ENCODE results near the gene USP47.

DNA sequence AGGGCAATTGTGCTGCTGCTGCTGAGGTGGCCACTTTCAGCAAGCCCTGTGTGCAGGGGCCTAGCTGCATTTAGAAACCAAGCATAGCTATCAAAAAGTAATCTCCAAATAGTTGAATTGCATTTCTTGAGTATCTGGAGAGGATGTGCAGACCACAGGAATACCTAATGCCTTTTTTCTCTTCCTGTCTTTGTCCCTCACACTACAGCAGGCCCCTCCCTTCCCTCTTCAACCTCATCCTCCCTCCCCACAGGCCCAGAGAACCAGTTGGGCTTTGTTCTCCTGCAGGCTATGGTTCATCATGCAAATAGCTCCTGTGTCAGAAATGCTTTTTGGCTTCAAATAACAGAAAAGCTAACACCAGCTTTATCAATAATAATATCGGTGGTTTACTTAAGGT lies 118.9 kb downstream of the USP47 start:
- TF ChIP-seq, protein P1, sequence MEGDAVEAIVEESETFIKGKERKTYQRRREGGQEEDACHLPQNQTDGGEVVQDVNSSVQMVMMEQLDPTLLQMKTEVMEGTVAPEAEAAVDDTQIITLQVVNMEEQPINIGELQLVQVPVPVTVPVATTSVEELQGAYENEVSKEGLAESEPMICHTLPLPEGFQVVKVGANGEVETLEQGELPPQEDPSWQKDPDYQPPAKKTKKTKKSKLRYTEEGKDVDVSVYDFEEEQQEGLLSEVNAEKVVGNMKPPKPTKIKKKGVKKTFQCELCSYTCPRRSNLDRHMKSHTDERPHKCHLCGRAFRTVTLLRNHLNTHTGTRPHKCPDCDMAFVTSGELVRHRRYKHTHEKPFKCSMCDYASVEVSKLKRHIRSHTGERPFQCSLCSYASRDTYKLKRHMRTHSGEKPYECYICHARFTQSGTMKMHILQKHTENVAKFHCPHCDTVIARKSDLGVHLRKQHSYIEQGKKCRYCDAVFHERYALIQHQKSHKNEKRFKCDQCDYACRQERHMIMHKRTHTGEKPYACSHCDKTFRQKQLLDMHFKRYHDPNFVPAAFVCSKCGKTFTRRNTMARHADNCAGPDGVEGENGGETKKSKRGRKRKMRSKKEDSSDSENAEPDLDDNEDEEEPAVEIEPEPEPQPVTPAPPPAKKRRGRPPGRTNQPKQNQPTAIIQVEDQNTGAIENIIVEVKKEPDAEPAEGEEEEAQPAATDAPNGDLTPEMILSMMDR (IDR thresholded peaks at IDR 0.05) = no peak
- no peak for TF ChIP-seq POLR2AphosphoS5 (IDR thresholded peaks at IDR 0.05)
- TF ChIP-seq POLR2A (IDR thresholded peaks at IDR 0.05) = no peak
